GM12878 (cell line): ENCODE results near the gene PERP. TPM values are rescaled to one million over a fixed set of nuclear protein-coding genes. Genes with fewer than 3 reads are reported as not detected.

Source experiments
- ATAC-seq: fragments of 200-7000 bp; cut with Tn5 transposase; 3 replicates; pipeline ENCODE4 v1.9.1; 2020; ENCODE audit warnings: mild to moderate bottlenecking, moderate library complexity
- BruUV-seq: library from RNA; stranded (reverse); fragments of 400-500 nt; replicated peaks from 2 replicates; lab custom pipeline; 2021; lab: Mats Ljungman, UMichigan
- CTCF ChIA-PET: fragments of 300-600 bp; sonication (Branson Sonifier 250); formaldehyde crosslinking; extraction: SDS; loops from one replicate; lab custom pipeline; 2021; ENCODE audit warnings: inconsistent platforms; lab: Yijun Ruan, JAX
- POLR2A ChIA-PET: fragments of 350-600 bp; formaldehyde crosslinking; extraction: SDS; loops from one replicate; lab custom pipeline; 2021; ENCODE audit warnings: inconsistent platforms; lab: Charles Lee
- RAD21 ChIA-PET: fragments of 300-600 bp; sonication (Branson Sonifier 250); formaldehyde crosslinking; loops from one replicate; lab custom pipeline; 2023; ENCODE audit warnings: antibody characterized with exemption; ENCODE audit not compliant: unreplicated experiment; lab: Charles Lee
- SMC1A ChIA-PET: fragments of 300-600 bp; sonication (Branson Sonifier 250); formaldehyde crosslinking; loops from one replicate; lab custom pipeline; 2023; ENCODE audit not compliant: unreplicated experiment, uncharacterized antibody; lab: Charles Lee
- DNase-seq: peaks from one replicate; pipeline ENCODE4 v3.0.0-alpha.2; 2011; ENCODE audit warnings: low read depth, low spot score
- FAIRE-seq: peaks from 3 replicates; lab custom pipeline; 2011; peaks lifted over from hg19 to GRCh38; lab: Jason Lieb, UNC
- H2AFZ ChIP-seq: 2 replicates; pipeline ENCODE4 v1.6.0; 2011; ENCODE audit warnings: low read depth, low read length, control low read depth; ENCODE audit not compliant: control insufficient read depth
- H3K27ac ChIP-seq: 2 replicates; pipeline ENCODE4 v1.5.1; 2011; ENCODE audit warnings: control low read depth; ENCODE audit not compliant: control insufficient read depth, insufficient read depth
- H3K27me3 ChIP-seq, 2 experiments: replicated peaks in 1 of 2; 2 replicates each; pipeline versions ENCODE4 v1.6.0 to v1.6.1; 2011; ENCODE audit warnings: low read length in 1 of 2; ENCODE audit not compliant: control insufficient read depth in 2 of 2, insufficient read depth in 2 of 2
- H3K36me3 ChIP-seq, 2 experiments: 2 replicates each; pipeline ENCODE4 v1.5.1; 2011; ENCODE audit warnings: low read length in 1 of 2; ENCODE audit not compliant: control insufficient read depth in 2 of 2, insufficient read depth in 2 of 2
- H3K4me1 ChIP-seq: 2 replicates; pipeline ENCODE4 v1.6.1; 2011; ENCODE audit warnings: mild to moderate bottlenecking, low read length, moderate library complexity, mixed read lengths; ENCODE audit not compliant: control insufficient read depth, insufficient read depth
- H3K4me2 ChIP-seq: 2 replicates; pipeline ENCODE4 v1.6.0; 2011; ENCODE audit warnings: control low read depth; ENCODE audit not compliant: control insufficient read depth, insufficient read depth
- H3K4me3 ChIP-seq: fragments of 200-600 bp; sonication (generic); 2 replicates; pipeline ENCODE4 v1.5.1; 2016
- H3K79me2 ChIP-seq: 2 replicates; pipeline ENCODE4 v1.6.0; 2011; ENCODE audit warnings: low read length; ENCODE audit not compliant: control insufficient read depth, insufficient read depth
- H3K9ac ChIP-seq: 2 replicates; pipeline ENCODE4 v1.8.0; 2011; ENCODE audit warnings: low read length, control low read depth, mixed read lengths; ENCODE audit not compliant: control insufficient read depth, insufficient read depth
- H3K9me3 ChIP-seq: replicated peaks from 3 replicates; pipeline ENCODE4 v1.5.1; 2011; ENCODE audit warnings: mild to moderate bottlenecking, low read length; ENCODE audit not compliant: control insufficient read depth, insufficient read depth
- H4K20me1 ChIP-seq: 2 replicates; pipeline ENCODE4 v1.6.0; 2011; ENCODE audit not compliant: control insufficient read depth, insufficient read depth
- CBX3 ChIP-seq: fragments of 200-600 bp; sonication (generic); IDR thresholded peaks from 2 replicates; pipeline ENCODE4 v1.6.1; 2016; ENCODE audit warnings: low read depth, borderline replicate concordance
- EED ChIP-seq: sonication (generic); IDR thresholded peaks from 2 replicates; pipeline ENCODE4 v1.6.1; 2016; ENCODE audit warnings: antibody characterized with exemption, low read depth
- EGR1 ChIP-seq, 2 experiments: IDR thresholded peaks; 1 replicate in 1 of 2; 2 replicates in 1 of 2; pipeline ENCODE4 v1.6.1; 2011 to 2012; ENCODE audit warnings: low read depth in 2 of 2, low read length in 2 of 2, borderline replicate concordance in 1 of 2, mild to moderate bottlenecking in 1 of 2, moderate library complexity in 1 of 2
- FOS ChIP-seq: IDR thresholded peaks from 3 replicates; pipeline ENCODE4 v1.6.1; 2011; ENCODE audit warnings: borderline replicate concordance; ENCODE audit not compliant: insufficient read length; ENCODE audit errors: extremely low read depth
- IRF4 ChIP-seq: IDR thresholded peaks from 2 replicates; pipeline ENCODE4 v1.6.1; 2011; ENCODE audit warnings: low read depth, low read length
- KLF5 ChIP-seq: fragments of 450-650 bp; IDR thresholded peaks from 2 replicates; pipeline ENCODE4 v1.6.1; 2014; ENCODE audit warnings: mild to moderate bottlenecking; ENCODE audit not compliant: partially characterized antibody
- MXI1 ChIP-seq: fragments of 150-350 bp; IDR thresholded peaks from 2 replicates; pipeline ENCODE4 v1.6.1; 2011; ENCODE audit warnings: low read depth, mild to moderate bottlenecking, inconsistent platforms, low read length, improper control_type of control experiment
- NBN ChIP-seq: fragments of 450-650 bp; IDR thresholded peaks from 2 replicates; pipeline ENCODE4 v1.6.1; 2016
- POLR2AphosphoS2 ChIP-seq: IDR thresholded peaks from 2 replicates; pipeline ENCODE4 v1.6.1; 2011; ENCODE audit warnings: low read depth, mild to moderate bottlenecking, low read length, improper control_type of control experiment, moderate library complexity
- POLR2AphosphoS5 ChIP-seq: IDR thresholded peaks from 2 replicates; pipeline ENCODE4 v1.6.1; 2011; ENCODE audit warnings: mild to moderate bottlenecking, low read length, inconsistent platforms
- RB1 ChIP-seq: fragments of 450-650 bp; formaldehyde crosslinking; IDR thresholded peaks from 2 replicates; pipeline ENCODE4 v1.6.1; 2017; ENCODE audit warnings: mild to moderate bottlenecking, borderline replicate concordance
- RBBP5 ChIP-seq: fragments of 200-600 bp; sonication (generic); conservative IDR thresholded peaks from 2 replicates; pipeline ENCODE4 v1.6.1; 2016
- SKIL ChIP-seq: fragments of 450-650 bp; IDR thresholded peaks from 2 replicates; pipeline ENCODE4 v1.6.1; 2017; ENCODE audit warnings: mild to moderate bottlenecking, low read depth, inconsistent platforms; ENCODE audit not compliant: poor library complexity, severe bottlenecking
- SREBF1 ChIP-seq: IDR thresholded peaks from 2 replicates; pipeline ENCODE4 v1.6.1; 2012; ENCODE audit warnings: mild to moderate bottlenecking, low read length
- TBL1XR1 ChIP-seq: IDR thresholded peaks from 2 replicates; pipeline ENCODE4 v1.6.1; 2012; ENCODE audit warnings: low read depth, low read length, improper control_type of control experiment
- USF1 ChIP-seq: IDR thresholded peaks from 2 replicates; pipeline ENCODE4 v1.6.1; 2011; ENCODE audit warnings: borderline replicate concordance, low read depth, mild to moderate bottlenecking, moderate library complexity, mixed read lengths, low read length; ENCODE audit not compliant: insufficient read depth; ENCODE audit errors: extremely low read length
- ZBTB11 ChIP-seq: fragments of 450-650 bp; formaldehyde crosslinking; IDR thresholded peaks from 2 replicates; pipeline ENCODE4 v1.5.0; 2022; ENCODE audit warnings: mild to moderate bottlenecking, missing genetic modification characterization
- ZNF384 ChIP-seq: IDR thresholded peaks from 2 replicates; pipeline ENCODE4 v1.6.1; 2012; ENCODE audit warnings: low read depth, mild to moderate bottlenecking, low read length, improper control_type of control experiment, borderline replicate concordance
- WGBS: methylation state at CpG from one replicate; pipeline ENCODE4 v1.1.6; 2016; ENCODE audit warnings: low lambda C conversion rate; ENCODE audit not compliant: insufficient replicate concordance, insufficient coverage; ENCODE audit errors: missing lambda C conversion rate; 5-methylcytosine and 5-hydroxymethylcytosine counted together
- in situ Hi-C: fragments of 300-500 bp; cut with MboI; formaldehyde crosslinking; loops from 9 replicates; pipeline ENCODE4 v1.14.3; 2018; ENCODE audit warnings: mixed read lengths
- intact Hi-C: fragments of 100-400 bp; cut with micrococcal nuclease; formaldehyde crosslinking; loops from one replicate; pipeline ENCODE4 v1.14.2; 2022; ENCODE audit not compliant: unreplicated experiment
- polyA plus RNA-seq, 11 experiments: library from polyadenylated mRNA; depleted of rRNA in 4 of 11; unstranded in 6 of 11; stranded (reverse) in 5 of 11; fragments of >200 nt; fragmentation: Nextera tagmentation in 4 of 11; fragmentation: Illumina TruSeq in 1 of 11; extraction: Ambion mirVana in 4 of 11; extraction: Trizol in 1 of 11; gene quantifications; 1 replicate in 1 of 11; 2 replicates in 10 of 11; pipeline versions ENCODE4 v1.2.1 to v1.2.3, GENCODE V29; 2011 to 2016; ENCODE audit warnings: inconsistent platforms in 2 of 11, missing spikeins in 2 of 11, low read depth in 1 of 11
- total RNA-seq, 4 experiments: library from RNA; depleted of rRNA in 3 of 4; stranded (reverse); fragments of >200 nt in 3 of 4; fragmentation: Illumina TruSeq in 1 of 4; extraction: Trizol in 1 of 4; gene quantifications; 2 replicates each; pipeline versions ENCODE4 v1.2.1 to v1.2.3, GENCODE V29; 2013 to 2021

The PERP gene
- total and polyA plus RNA-seq, 10 of the 15 experiments (the other 5 are each of a cell fraction or from before 2014, with no cell fraction given), result 0.37 to 2.4 (median 0.75) TPM

- no peaks in the 10 kb centered on the region for H4K20me1 ChIP-seq
- BruUV-seq, result no TSS peak
- no peak for FAIRE-seq
- POLR2A ChIA-PET, result no interaction called here
- peaks cover 0 to 8% of the 10 kb centered on the region in 2 experiments; a peak in 3 of 4 replicates for H3K27me3 ChIP-seq
- WGBS, result 28% methylated on average over 1 of the region's 1 CpG
- in situ Hi-C loops, result no loop called here
- H3K9me3 ChIP-seq, result no peaks in the 10 kb centered on the region; the same call in 2 of the 3 replicates
- H3K4me2 ChIP-seq, result no peak overlapping the region
- H3K36me3 ChIP-seq, result no peaks in the 10 kb centered on the region
- no peak for DNase-seq
- SMC1A ChIA-PET, result interaction anchor here (0.6 to 1.5 kb wide), 2 partner anchors 12 to 811 kb away, joined by 3 to 4 read pairs; no protein-coding TSS in a partner anchor
- no peaks in the 10 kb centered on the region for H3K79me2 ChIP-seq
- H2AFZ ChIP-seq, result no peak overlapping the region
- H3K4me1 ChIP-seq, result no peaks in the 10 kb centered on the region
- CTCF ChIA-PET, result interaction anchor here (1.4 kb wide), 1 partner anchor 89 kb away, joined by 8 read pairs; no protein-coding TSS in a partner anchor
- H3K9ac ChIP-seq, result no peak overlapping the region
- intact Hi-C loops, result no loop called here
- RAD21 ChIA-PET, result no interaction called here
- no peak for ATAC-seq
- H3K4me3 ChIP-seq, result no peak overlapping the region
- H3K27ac ChIP-seq, result no peak overlapping the region
- TF ChIP-seq NBN (no peak), USF1 (no peak), MXI1 (no peak), POLR2AphosphoS2 (no peak), ZBTB11 (no peak), POLR2AphosphoS5 (no peak), RB1 (no peak), TBL1XR1 (no peak), RBBP5 (no peak), SREBF1 (no peak), FOS (no peak), IRF4 (no peak), ZNF384 (no peak), SKIL (no peak), KLF5 (no peak), EED (no peak), EGR1 (IDR thresholded peaks at IDR 0.05; ENCODE audit: borderline replicate concordance in 1 of 2, low read depth in 2 of 2, low read length in 2 of 2) (no peak), CBX3 (no peak)
Measured at GRCh38 chr6:138094260-138094659, 13.0 kb downstream of the PERP start.
